Ishikawa (cell line): ENCODE data around the gene NTN1.

Source experiments
- CEBPB ChIP-seq: IDR thresholded peaks from 2 replicates; pipeline ENCODE4 v1.6.1; 2012
- CREB1 ChIP-seq: IDR thresholded peaks from 2 replicates; pipeline ENCODE4 v1.6.1; 2012; ENCODE audit warnings: low read depth
- EGR1 ChIP-seq: IDR thresholded peaks from 2 replicates; pipeline ENCODE4 v1.6.1; 2012
- EP300 ChIP-seq: IDR thresholded peaks from 2 replicates; pipeline ENCODE4 v1.6.1; 2012; ENCODE audit warnings: borderline replicate concordance
- FOXM1 ChIP-seq: IDR thresholded peaks from 2 replicates; pipeline ENCODE4 v1.6.1; 2012; ENCODE audit warnings: low read depth, borderline replicate concordance
- MAX ChIP-seq: IDR thresholded peaks from 2 replicates; pipeline ENCODE4 v1.6.1; 2012
- NFIC ChIP-seq: IDR thresholded peaks from 2 replicates; pipeline ENCODE4 v1.6.1; 2012
- RAD21 ChIP-seq: IDR thresholded peaks from 2 replicates; pipeline ENCODE4 v1.6.1; 2012; ENCODE audit warnings: low read depth
- TAF1 ChIP-seq: IDR thresholded peaks from 2 replicates; pipeline ENCODE4 v1.6.1; 2012; ENCODE audit warnings: low read depth, mild to moderate bottlenecking
- TCF12 ChIP-seq: IDR thresholded peaks from 2 replicates; pipeline ENCODE4 v1.6.1; 2012; ENCODE audit warnings: low read depth
- TEAD4 ChIP-seq: IDR thresholded peaks from 2 replicates; pipeline ENCODE4 v1.6.1; 2012
- YY1 ChIP-seq: IDR thresholded peaks from 2 replicates; pipeline ENCODE4 v1.6.1; 2012; ENCODE audit warnings: low read depth
- ZBTB7A ChIP-seq: IDR thresholded peaks from 2 replicates; pipeline ENCODE4 v1.6.1; 2012; ENCODE audit warnings: low read depth
- TF ChIP-seq, protein P1 (sequence below): IDR thresholded peaks from 2 replicates; pipeline ENCODE4 v1.6.1; 2012; ENCODE audit warnings: low read depth, mild to moderate bottlenecking
- TF ChIP-seq, protein P2 (sequence below): IDR thresholded peaks from 2 replicates; pipeline ENCODE4 v1.6.1; 2012

NTN1 gene

GRCh38 chr17:9219631-9220397 is 198.5 kb downstream of the NTN1 start:
- no peak for TF ChIP-seq TCF12
- no peak for TF ChIP-seq CEBPB
- no peak for TF ChIP-seq TAF1
- TF ChIP-seq, protein P1, sequence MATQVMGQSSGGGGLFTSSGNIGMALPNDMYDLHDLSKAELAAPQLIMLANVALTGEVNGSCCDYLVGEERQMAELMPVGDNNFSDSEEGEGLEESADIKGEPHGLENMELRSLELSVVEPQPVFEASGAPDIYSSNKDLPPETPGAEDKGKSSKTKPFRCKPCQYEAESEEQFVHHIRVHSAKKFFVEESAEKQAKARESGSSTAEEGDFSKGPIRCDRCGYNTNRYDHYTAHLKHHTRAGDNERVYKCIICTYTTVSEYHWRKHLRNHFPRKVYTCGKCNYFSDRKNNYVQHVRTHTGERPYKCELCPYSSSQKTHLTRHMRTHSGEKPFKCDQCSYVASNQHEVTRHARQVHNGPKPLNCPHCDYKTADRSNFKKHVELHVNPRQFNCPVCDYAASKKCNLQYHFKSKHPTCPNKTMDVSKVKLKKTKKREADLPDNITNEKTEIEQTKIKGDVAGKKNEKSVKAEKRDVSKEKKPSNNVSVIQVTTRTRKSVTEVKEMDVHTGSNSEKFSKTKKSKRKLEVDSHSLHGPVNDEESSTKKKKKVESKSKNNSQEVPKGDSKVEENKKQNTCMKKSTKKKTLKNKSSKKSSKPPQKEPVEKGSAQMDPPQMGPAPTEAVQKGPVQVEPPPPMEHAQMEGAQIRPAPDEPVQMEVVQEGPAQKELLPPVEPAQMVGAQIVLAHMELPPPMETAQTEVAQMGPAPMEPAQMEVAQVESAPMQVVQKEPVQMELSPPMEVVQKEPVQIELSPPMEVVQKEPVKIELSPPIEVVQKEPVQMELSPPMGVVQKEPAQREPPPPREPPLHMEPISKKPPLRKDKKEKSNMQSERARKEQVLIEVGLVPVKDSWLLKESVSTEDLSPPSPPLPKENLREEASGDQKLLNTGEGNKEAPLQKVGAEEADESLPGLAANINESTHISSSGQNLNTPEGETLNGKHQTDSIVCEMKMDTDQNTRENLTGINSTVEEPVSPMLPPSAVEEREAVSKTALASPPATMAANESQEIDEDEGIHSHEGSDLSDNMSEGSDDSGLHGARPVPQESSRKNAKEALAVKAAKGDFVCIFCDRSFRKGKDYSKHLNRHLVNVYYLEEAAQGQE, result no peak
- no peak for TF ChIP-seq RAD21
- TF ChIP-seq, protein P2, sequence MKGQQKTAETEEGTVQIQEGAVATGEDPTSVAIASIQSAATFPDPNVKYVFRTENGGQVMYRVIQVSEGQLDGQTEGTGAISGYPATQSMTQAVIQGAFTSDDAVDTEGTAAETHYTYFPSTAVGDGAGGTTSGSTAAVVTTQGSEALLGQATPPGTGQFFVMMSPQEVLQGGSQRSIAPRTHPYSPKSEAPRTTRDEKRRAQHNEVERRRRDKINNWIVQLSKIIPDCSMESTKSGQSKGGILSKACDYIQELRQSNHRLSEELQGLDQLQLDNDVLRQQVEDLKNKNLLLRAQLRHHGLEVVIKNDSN, result no peak
- TF ChIP-seq NFIC, result no peak
- no peak for TF ChIP-seq EP300
- no peak for TF ChIP-seq YY1
- no peak for TF ChIP-seq FOXM1
- no peak for TF ChIP-seq MAX
- no peak for TF ChIP-seq CREB1
- no peak for TF ChIP-seq EGR1
- no peak for TF ChIP-seq TEAD4
- no peak for TF ChIP-seq ZBTB7A

DNA sequence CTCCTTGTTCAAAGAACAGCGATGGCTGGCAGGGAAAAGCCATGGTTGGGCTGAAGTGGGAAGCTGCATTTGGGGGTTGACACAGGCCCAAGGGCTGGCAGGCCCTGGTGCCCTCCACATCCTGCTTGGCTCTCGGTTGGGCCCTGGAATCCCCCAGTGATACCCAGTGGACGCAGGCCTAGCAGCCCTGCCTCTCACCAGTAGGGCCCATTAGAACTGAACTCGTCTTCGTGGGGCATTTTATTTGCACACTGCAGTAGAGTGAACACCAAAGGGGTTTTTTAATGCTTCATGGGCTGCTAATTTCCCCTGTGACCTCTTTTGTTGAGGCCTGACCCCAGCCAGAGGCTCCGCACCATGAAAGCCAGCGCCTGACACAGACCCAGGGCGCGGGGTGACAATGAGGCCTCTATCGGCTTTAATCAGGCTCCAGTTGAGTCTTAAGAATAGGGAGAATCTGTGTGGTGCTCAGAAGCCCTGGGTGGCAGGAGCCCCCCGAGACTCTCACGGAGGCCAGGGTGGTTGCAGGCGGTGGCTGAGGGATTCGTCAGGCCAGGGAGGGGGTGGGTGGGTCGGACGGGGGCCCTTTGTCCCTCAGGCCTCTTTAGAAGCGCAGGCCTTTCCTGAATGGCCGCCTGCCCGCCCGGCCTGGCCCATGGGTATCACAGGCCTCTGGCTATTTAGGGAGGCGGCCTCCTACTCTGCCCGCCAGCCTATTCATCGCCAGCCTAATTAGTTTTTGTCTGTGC is 199.3 kb downstream of the NTN1 start:
- TF ChIP-seq NFIC (no peak), RAD21 (no peak), CREB1 (no peak), CEBPB (no peak)
- TF ChIP-seq, protein P2, result no peak

GRCh38 chr17:9221147-9221921 is 200.0 kb downstream of the NTN1 start:
- TF ChIP-seq CEBPB (no peak), NFIC (no peak), EGR1 (no peak), MAX (no peak), TAF1 (no peak), CREB1 (no peak), TEAD4 (no peak), FOXM1 (no peak), RAD21 (no peak), YY1 (no peak), EP300 (no peak), TCF12 (no peak), ZBTB7A (no peak)
- TF ChIP-seq, protein P1, result no peak
- TF ChIP-seq, protein P2, result no peak

- TF ChIP-seq FOXM1, result no peak
- no peak for TF ChIP-seq ZBTB7A
- TF ChIP-seq NFIC, result no peak
- TF ChIP-seq CREB1, result no peak
- TF ChIP-seq CEBPB, result no peak
- no peak for TF ChIP-seq RAD21
- no peak for TF ChIP-seq EP300
- no peak for TF ChIP-seq MAX
- no peak for TF ChIP-seq TEAD4
- TF ChIP-seq, protein P2, result no peak
- no peak for TF ChIP-seq TAF1
- no peak for TF ChIP-seq EGR1
- no peak for TF ChIP-seq YY1
- TF ChIP-seq, protein P1, result no peak
- no peak for TF ChIP-seq TCF12
These were observed 200.5 kb downstream of the NTN1 start for GRCh38 chr17:9221922-9222180.
